BLaER1 treated with 17β-estradiol and CSF1 and Interleukin-3, amounts not matched to agents 10 nM and 100 nM (cell line): Measurements from ENCODE around the gene ANO1.
A peak's percentile ranks its signal among the peaks of the same experiment; 100 is the strongest.

ENCODE experiments used
- H3K27ac ChIP-seq, 11 experiments: shearing (Covaris generic); formaldehyde crosslinking; 2 replicates each; pipeline ENCODE4 v1.8.1; 2022
- H3K27me3 ChIP-seq, 11 experiments: shearing (Covaris generic); formaldehyde crosslinking; 2 replicates each; pipeline ENCODE4 v1.8.1; 2022
- H3K36me3 ChIP-seq, 11 experiments: shearing (Covaris generic); formaldehyde crosslinking; 2 replicates each; pipeline ENCODE4 v1.8.1; 2022
- H3K4me1 ChIP-seq, 10 experiments: shearing (Covaris generic); formaldehyde crosslinking; 2 replicates each; pipeline ENCODE4 v1.8.1; 2022
- H3K4me2 ChIP-seq, 11 experiments: shearing (Covaris generic); formaldehyde crosslinking; 2 replicates each; pipeline ENCODE4 v1.8.1; 2022
- H3K4me3 ChIP-seq, 10 experiments: shearing (Covaris generic); formaldehyde crosslinking; 2 replicates each; pipeline ENCODE4 v1.8.1; 2022
- H3K9ac ChIP-seq, 11 experiments: shearing (Covaris generic); formaldehyde crosslinking; 2 replicates each; pipeline ENCODE4 v1.8.1; 2022
- H3K9me3 ChIP-seq, 11 experiments: shearing (Covaris generic); formaldehyde crosslinking; replicated peaks in 1 of 11; 2 replicates each; pipeline ENCODE4 v1.8.1; 2022
- H4K20me1 ChIP-seq, 11 experiments: shearing (Covaris generic); formaldehyde crosslinking; 2 replicates each; pipeline ENCODE4 v1.8.1; 2022
- Cebpa-rat ChIP-seq, 11 experiments: shearing (Covaris generic); IDR thresholded peaks; 2 replicates each; pipeline ENCODE4 v1.8.1; 2022

Gene ANO1

GRCh38 chr11:70127653-70128434 lies 49.7 kb downstream of the ANO1 start:
- Histone ChIP-seq H3K4me1 (peaks cover 11 to 59% (median 50%) of the 10 kb centered on the region in 10 experiments; a peak in 19 of 20 replicates), H3K9ac (peak overlapping the region in 3 of 11 experiments; percentile 4 to 41 (median 24); a peak in 3 of 22 replicates), H4K20me1 (peaks cover 0 to 5% (median 0%) of the 10 kb centered on the region in 11 experiments; a peak in 1 of 22 replicates), H3K27ac (peak overlapping the region in 4 of 11 experiments; percentile 5 to 42 (median 21); a peak in 6 of 22 replicates), H3K9me3 (no peaks in the 10 kb centered on the region), H3K36me3 (no peaks in the 10 kb centered on the region), H3K27me3 (peaks cover 0 to 15% (median 0%) of the 10 kb centered on the region in 11 experiments; a peak in 6 of 22 replicates), H3K4me2 (peak overlapping the region; percentile 15 to 81 (median 70); a peak in 19 of 22 replicates), H3K4me3 (no peak overlapping the region)
- no peak for TF ChIP-seq Cebpa-rat (IDR thresholded peaks at IDR 0.05)

GRCh38 chr11:70128435-70128906 lies 50.4 kb downstream of the ANO1 start:
- no peaks in the 10 kb centered on the region; a peak in 1 of 22 replicates for H4K20me1 ChIP-seq
- H3K27ac ChIP-seq, result peak overlapping the region in 4 of 11 experiments; percentile 5 to 42 (median 21); a peak in 7 of 22 replicates
- H3K9me3 ChIP-seq, result no peaks in the 10 kb centered on the region
- H3K36me3 ChIP-seq, result no peaks in the 10 kb centered on the region
- TF ChIP-seq Cebpa-rat (IDR thresholded peaks at IDR 0.05), result no peak
- peaks cover 10 to 57% (median 46%) of the 10 kb centered on the region in 10 experiments; a peak in 19 of 20 replicates for H3K4me1 ChIP-seq
- H3K27me3 ChIP-seq, result peaks cover 0 to 8% (median 0%) of the 10 kb centered on the region in 11 experiments; a peak in 4 of 22 replicates
- no peak overlapping the region for H3K4me3 ChIP-seq
- peak overlapping the region; percentile 15 to 81 (median 70); a peak in 20 of 22 replicates for H3K4me2 ChIP-seq
- peak overlapping the region in 3 of 11 experiments; percentile 4 to 41 (median 24); a peak in 4 of 22 replicates for H3K9ac ChIP-seq

DNA sequence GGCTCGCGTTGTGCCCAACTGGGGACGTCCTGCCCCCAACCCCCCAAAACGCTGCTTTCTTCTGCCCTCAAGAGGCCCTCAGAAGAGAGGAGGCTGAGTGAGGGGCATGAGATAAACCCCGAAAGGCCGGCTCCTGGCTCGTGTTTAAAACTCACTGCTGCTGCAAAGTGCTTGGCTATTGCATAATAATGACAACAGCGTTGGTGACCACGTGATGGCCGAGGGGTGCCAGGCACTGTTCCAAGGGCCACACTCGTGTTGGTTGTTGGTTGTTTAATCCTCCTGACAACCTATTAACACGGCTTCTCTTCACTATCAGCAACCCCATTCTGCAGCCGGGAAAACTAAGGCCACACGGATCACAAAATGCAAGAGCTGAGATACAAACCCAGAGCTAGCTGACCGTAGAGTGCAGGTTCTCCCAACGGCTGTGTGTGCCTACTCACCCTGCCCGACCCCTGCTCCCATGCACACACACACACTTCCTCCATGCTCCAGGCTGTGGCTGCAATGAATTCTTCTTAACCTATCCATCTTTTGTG lies 51.0 kb downstream of the ANO1 start:
- H3K9ac ChIP-seq, result peak overlapping the region in 2 of 11 experiments; percentile 24 to 41; a peak in 2 of 22 replicates

GRCh38 chr11:70130636-70131035 lies 52.5 kb downstream of the ANO1 start:
- Histone ChIP-seq H4K20me1 (no peaks in the 10 kb centered on the region; a peak in 1 of 22 replicates), H3K27ac (no peak overlapping the region), H3K9ac (0 out of 22 replicates have a peak overlapping the region, but pooled peaks of 1 of the 11 experiments have one; percentile 7), H3K4me3 (no peak overlapping the region), H3K27me3 (peaks cover 0 to 9% (median 0%) of the 10 kb centered on the region in 11 experiments; a peak in 2 of 22 replicates), H3K36me3 (no peaks in the 10 kb centered on the region), H3K9me3 (no peaks in the 10 kb centered on the region), H3K4me1 (peaks cover 5 to 59% (median 48%) of the 10 kb centered on the region in 10 experiments; a peak in 18 of 20 replicates), H3K4me2 (no peak overlapping the region)
- no peak for TF ChIP-seq Cebpa-rat (IDR thresholded peaks at IDR 0.05)

More for the DNA sequence above, 51.0 kb downstream of the ANO1 start:
- Histone ChIP-seq H3K4me3 (no peak overlapping the region), H3K9me3 (no peaks in the 10 kb centered on the region), H3K4me2 (peak overlapping the region; percentile 15 to 81 (median 70); a peak in 19 of 22 replicates), H4K20me1 (no peaks in the 10 kb centered on the region; a peak in 1 of 22 replicates), H3K36me3 (no peaks in the 10 kb centered on the region), H3K27me3 (peaks cover 0 to 2% (median 0%) of the 10 kb centered on the region in 11 experiments; a peak in 1 of 22 replicates), H3K4me1 (peaks cover 12 to 57% (median 46%) of the 10 kb centered on the region in 10 experiments; a peak in 19 of 20 replicates), H3K27ac (peak overlapping the region in 4 of 11 experiments; percentile 5 to 42 (median 21); a peak in 4 of 22 replicates)
- peak in 2 of 11 experiments; percentile 36 to 51; a peak in 1 of 22 replicates for TF ChIP-seq Cebpa-rat (IDR thresholded peaks at IDR 0.05)

DNA sequence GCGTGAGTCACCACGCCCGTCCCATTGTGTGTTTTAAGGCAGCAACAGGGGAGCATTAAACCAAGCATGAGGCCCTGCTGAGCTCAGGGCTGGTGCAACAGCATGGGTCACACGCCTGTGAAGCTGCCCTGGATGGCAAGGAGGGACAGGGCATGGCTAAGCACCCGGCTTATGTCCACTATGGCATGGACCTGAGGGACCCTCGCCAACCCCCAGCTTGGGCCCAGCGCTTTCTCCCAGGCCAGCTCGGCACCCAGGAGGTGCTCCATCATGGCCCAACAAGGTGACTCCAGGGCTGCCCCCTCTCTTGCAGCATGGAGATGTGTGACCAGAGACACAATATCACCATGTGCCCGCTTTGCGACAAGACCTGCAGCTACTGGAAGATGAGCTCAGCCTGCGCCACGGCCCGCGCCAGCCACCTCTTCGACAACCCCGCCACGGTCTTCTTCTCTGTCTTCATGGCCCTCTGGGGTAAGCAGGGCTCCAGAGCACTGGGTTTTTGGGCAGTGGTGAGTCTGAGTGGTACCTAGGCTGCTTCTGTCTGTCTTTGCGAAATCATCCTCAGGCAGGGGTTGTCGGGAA lies 53.6 kb downstream of the ANO1 start:
- Histone ChIP-seq H3K27me3 (peaks cover 0 to 14% (median 0%) of the 10 kb centered on the region in 11 experiments; a peak in 2 of 22 replicates), H3K27ac (no peak overlapping the region), H3K9me3 (no peaks in the 10 kb centered on the region), H3K4me1 (peaks cover 5 to 62% (median 56%) of the 10 kb centered on the region in 10 experiments; a peak in 18 of 20 replicates), H3K4me2 (no peak overlapping the region), H3K4me3 (no peak overlapping the region), H3K36me3 (no peaks in the 10 kb centered on the region), H4K20me1 (peaks cover 0 to 7% (median 0%) of the 10 kb centered on the region in 11 experiments; a peak in 1 of 22 replicates), H3K9ac (no peak overlapping the region)
- TF ChIP-seq Cebpa-rat (IDR thresholded peaks at IDR 0.05), result no peak

GRCh38 chr11:70132641-70133040 lies 54.5 kb downstream of the ANO1 start:
- H3K27me3 ChIP-seq, result peaks cover 0 to 14% (median 0%) of the 10 kb centered on the region in 11 experiments; a peak in 2 of 22 replicates
- peaks cover 0 to 8% (median 0%) of the 10 kb centered on the region in 11 experiments; a peak in 1 of 22 replicates for H4K20me1 ChIP-seq

DNA sequence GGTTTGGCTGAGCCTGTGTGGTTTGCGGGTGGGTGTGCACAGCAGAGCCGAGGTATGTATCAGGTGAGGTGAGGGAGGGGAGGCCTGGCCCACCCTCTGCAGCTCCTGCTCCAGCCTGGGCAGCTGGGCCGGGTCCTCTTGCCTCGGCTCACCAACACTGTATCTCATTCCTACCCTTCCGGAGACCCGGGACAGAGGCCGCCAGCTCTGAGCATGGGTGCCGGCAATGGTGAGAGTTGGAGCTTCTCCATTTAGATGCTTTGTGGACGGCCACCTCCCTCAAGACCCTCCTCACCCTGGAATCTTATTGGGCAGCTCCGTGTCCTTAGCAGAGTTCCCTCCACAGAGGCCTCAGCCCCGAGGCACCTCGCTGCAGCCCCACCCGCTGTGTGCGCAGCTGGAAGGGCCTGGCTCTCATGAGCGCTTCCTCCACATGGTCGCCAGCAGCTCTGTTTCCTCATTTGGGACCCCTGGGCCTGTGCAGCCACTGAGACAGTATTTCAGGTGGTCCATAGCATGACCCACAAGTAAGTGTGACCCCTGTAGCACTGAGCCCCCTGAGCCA lies 55.7 kb downstream of the ANO1 start:
- Histone ChIP-seq H3K27ac (peak overlapping the region in 1 of 11 experiments; percentile 7; a peak in 4 of 22 replicates), H3K9me3 (no peaks in the 10 kb centered on the region), H3K27me3 (peaks cover 0 to 14% (median 0%) of the 10 kb centered on the region in 11 experiments; a peak in 2 of 22 replicates), H3K9ac (no peak overlapping the region; a peak in 1 of 22 replicates), H3K4me3 (no peak overlapping the region), H3K4me2 (peak overlapping the region; percentile 5 to 84 (median 76); a peak in 20 of 22 replicates), H4K20me1 (peaks cover 0 to 8% (median 0%) of the 10 kb centered on the region in 11 experiments; a peak in 1 of 22 replicates), H3K4me1 (peaks cover 5 to 46% (median 42%) of the 10 kb centered on the region in 10 experiments; a peak in 18 of 20 replicates), H3K36me3 (no peaks in the 10 kb centered on the region)
- no peak for TF ChIP-seq Cebpa-rat (IDR thresholded peaks at IDR 0.05)

More at GRCh38 chr11:70132641-70133040, 54.5 kb downstream of the ANO1 start:
- H3K9ac ChIP-seq, result no peak overlapping the region
- no peak for TF ChIP-seq Cebpa-rat (IDR thresholded peaks at IDR 0.05)
- no peaks in the 10 kb centered on the region for H3K36me3 ChIP-seq
- H3K4me2 ChIP-seq, result no peak overlapping the region
- H3K4me1 ChIP-seq, result peaks cover 5 to 58% (median 54%) of the 10 kb centered on the region in 10 experiments; a peak in 18 of 20 replicates
- H3K27ac ChIP-seq, result no peak overlapping the region
- no peak overlapping the region for H3K4me3 ChIP-seq
- no peaks in the 10 kb centered on the region for H3K9me3 ChIP-seq
